GM12801 (cell line): ENCODE data around the gene GRIK2.

Experiments
- TF ChIP-seq, protein P1 (sequence below): IDR thresholded peaks from one replicate; pipeline ENCODE4 v1.5.1; 2011; ENCODE audit warnings: control low read depth; ENCODE audit not compliant: insufficient read length; ENCODE audit errors: extremely low read depth

GRIK2 gene

DNA sequence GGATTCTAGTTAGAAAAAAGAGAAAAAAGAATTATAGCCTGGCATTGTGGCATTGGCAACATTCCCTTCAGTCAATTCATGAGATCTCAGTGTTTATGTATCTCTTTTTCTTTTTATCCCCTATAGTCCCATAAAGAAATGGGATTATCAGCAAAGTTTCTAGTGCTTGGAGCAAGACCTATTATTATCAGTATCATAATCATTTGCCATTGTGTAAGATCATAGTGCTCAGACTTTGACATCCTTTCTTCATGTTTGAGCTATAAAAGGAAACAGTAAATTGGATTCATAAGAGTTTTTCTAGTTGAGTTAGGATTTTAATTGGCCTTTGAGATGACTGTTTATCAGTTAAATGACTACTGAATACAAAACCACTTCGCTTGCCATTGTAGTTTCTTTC is 295.6 kb downstream of the GRIK2 start:
- TF ChIP-seq, protein P1, sequence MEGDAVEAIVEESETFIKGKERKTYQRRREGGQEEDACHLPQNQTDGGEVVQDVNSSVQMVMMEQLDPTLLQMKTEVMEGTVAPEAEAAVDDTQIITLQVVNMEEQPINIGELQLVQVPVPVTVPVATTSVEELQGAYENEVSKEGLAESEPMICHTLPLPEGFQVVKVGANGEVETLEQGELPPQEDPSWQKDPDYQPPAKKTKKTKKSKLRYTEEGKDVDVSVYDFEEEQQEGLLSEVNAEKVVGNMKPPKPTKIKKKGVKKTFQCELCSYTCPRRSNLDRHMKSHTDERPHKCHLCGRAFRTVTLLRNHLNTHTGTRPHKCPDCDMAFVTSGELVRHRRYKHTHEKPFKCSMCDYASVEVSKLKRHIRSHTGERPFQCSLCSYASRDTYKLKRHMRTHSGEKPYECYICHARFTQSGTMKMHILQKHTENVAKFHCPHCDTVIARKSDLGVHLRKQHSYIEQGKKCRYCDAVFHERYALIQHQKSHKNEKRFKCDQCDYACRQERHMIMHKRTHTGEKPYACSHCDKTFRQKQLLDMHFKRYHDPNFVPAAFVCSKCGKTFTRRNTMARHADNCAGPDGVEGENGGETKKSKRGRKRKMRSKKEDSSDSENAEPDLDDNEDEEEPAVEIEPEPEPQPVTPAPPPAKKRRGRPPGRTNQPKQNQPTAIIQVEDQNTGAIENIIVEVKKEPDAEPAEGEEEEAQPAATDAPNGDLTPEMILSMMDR, result no peak

DNA sequence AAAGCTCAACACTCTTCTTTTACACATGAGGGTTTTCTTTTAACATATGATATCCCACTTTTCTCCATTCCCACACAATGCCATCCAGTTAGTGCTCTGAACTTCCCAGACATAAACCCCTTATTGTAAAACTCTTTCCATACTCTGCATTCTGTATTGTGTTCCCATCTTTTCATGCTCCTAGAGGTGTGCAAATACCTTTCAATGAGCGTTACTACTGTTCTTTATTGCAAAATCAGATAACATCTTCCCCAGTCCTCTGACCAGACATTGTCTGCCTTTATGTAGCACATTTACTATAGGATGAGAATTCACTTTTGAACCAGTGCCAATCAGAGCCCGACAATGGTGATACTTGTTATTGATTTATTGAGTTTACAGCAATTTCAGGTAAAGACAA is 296.2 kb downstream of the GRIK2 start:
- TF ChIP-seq, protein P1, result no peak

DNA sequence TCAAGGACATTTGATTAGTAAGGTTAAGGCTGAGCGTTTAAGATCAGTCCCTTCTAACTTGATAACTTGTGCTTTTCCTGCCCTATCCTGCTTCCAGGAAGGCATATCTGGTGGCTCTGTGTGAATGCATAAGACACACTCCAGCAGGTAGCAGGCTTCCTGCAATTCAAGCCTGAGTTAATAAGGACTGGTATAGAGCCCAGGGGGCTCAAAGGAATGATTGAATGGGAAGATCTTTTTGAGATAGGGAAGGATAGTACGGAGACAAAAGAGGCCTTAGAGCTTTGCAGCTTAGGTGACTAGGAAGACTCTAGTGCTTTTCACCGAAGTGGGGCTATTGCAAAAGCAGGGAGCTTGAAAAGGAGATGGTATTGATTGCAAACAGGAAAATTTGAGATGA is 307.1 kb downstream of the GRIK2 start:
- TF ChIP-seq, protein P1, result no peak

DNA sequence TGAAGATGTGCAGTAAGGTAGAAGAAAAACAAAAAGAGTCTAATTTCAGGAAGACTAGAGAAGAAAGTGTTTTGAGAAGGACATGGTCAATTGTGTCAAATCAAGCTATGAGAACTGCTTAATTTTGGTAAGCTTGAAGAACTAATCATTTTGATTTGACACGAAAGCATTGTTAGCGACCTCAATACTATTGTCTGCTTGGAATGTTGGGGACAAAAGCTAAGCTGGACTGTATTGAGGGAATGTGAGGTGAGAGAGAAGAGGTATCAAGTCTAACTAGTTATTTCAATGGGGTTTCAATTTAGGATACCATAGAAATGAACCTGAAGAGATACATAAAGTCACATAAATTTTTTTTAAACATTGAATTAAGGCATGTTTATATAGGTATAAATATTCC is 309.8 kb downstream of the GRIK2 start:
- TF ChIP-seq, protein P1, result no peak

DNA sequence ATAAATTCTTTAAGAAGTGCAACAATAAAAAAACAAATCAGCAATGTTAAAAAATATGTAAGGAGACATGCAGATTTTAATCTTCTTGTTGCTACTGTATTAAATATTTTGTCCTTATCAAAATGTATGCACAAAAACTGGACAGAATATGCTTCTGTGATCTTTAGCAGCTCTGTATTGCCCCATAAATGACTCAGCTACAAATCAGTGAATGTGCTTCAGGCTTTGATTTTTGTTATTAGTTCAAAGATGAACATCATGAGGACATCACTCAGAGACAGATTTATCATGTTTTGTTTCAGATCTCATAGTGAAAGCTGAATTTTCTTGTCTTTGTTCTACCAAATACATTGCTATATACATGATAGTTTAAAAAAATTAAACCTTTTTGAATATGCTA is 312.4 kb downstream of the GRIK2 start:
- TF ChIP-seq, protein P1, result no peak

DNA sequence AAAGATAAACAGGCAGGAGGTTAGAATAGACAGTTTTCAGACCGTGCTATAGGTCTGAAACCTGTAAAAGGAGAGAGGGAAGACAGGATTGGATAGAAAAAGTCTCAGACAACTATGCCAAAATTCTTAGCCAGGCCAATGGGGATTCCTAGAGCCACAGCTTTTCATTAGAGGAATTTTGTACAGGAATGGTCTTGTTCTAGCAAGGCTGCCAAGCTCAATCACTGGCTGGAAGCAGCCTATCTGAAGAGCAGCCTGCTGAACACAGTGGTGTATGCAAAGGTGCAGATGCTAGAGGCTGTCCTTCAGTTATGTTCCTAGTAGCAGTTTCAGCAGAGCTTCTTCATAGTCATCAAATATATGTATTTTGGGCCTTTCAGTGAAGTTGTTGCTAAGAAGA is 313.1 kb downstream of the GRIK2 start:
- TF ChIP-seq, protein P1, result no peak

DNA sequence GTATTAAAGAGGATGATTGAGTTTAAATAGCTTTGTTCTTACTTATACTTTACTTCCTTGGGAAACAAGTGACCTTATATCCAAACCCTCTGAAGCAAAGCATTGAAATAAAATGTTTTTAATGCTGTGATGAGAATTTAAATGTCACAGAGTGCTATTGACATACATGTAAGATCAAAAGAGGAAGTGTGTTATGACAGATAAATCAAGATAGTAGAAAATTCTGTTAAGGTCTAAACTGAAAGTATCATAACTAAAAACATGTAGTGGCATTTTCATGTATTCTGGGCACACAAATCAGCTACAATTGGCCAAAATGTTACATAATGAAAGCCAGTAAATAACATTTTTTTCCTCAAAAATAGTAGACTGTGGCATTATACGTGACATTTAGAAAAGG is 318.0 kb downstream of the GRIK2 start:
- TF ChIP-seq, protein P1, result no peak

DNA sequence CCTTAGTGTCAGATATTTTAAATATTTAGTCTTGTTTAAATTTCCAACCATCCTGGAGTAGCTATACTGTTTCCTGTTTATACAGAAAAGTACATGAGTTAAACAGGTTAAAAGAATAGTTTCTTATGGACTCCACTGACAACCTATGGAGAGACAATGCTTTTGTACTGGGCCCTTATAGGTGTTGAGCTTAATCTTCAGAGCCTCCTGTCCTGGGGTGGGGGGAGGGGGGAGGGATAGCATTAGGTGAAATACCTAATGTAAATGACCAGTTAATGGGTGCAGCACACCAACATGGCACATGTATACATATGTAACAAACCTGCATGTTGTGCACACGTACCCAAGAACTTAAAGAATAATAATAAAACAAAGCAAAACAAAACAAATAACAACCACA is 322.9 kb downstream of the GRIK2 start:
- TF ChIP-seq, protein P1, result no peak
